ENCODE measurements around the gene HS3ST1. TPM values are rescaled to one million over a fixed set of nuclear protein-coding genes. Genes with fewer than 3 reads are reported as not detected.

Gene HS3ST1
- total RNA-seq, 1 experiment from 2014 or later = 134 TPM

DNA sequence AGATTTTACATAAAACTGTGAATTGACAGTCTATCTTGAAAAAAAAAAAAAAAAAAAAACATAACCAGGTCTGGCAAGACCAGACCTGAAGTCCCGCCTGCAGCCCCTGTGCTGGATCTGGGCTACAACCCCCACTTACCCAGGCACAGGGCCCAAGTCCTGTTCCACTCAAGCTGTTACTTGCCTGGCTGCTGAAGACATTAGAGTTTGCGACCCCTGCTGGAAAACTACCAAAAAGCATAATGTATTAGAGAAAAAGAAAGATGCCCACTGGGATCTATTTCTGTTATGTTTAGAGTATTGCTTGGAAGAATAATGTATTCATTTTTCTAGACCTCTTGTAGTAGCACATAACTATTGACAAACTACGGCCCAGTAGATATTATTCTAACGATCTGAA, 4.7 kb downstream of the HS3ST1 start:
- H2AFZ ChIP-seq (ENCODE audit: low read depth, low read length, poor library complexity, severe bottlenecking) = no peak overlapping the region
- ChIA-PET CTCF (interaction anchor here (0.6 to 1.2 kb wide), 4 partner anchors 9 to 805 kb away, joined by 3 read pairs; no protein-coding TSS in a partner anchor), RAD21 (ENCODE audit: low non-redundant PET in 1 of 2, low total read pairs in 2 of 2, uncharacterized antibody in 2 of 2, unreplicated experiment in 2 of 2) (interaction anchor here in 1 of 2 experiments (0.7 kb wide), 1 partner anchor 664 kb away, joined by 4 read pairs; no protein-coding TSS in a partner anchor), POLR2A (interaction anchor here (0.9 kb wide), 1 partner anchor 112 kb away, joined by 3 read pairs; no protein-coding TSS in a partner anchor)
- H3K4me1 ChIP-seq (ENCODE audit: control insufficient read depth in 1 of 2, insufficient read depth in 2 of 2, low read length in 2 of 2) = peaks cover 21 to 80% of the 10 kb centered on the region in 2 experiments
- no peak overlapping the region; the same call in 1 of the 2 replicates for H3K4me2 ChIP-seq (ENCODE audit: low read length)
- no TSS peak for BruUV-seq (replicated peaks)
- H3K9ac ChIP-seq (ENCODE audit: low read length) = no peak overlapping the region
- peaks cover 16% of the 10 kb centered on the region for H4K20me1 ChIP-seq (ENCODE audit: insufficient read depth)
- intact Hi-C loops (cut with micrococcal nuclease) = loop anchor here (10.0 kb wide), 2 partner anchors 531 to 1211 kb away; no protein-coding TSS in a partner anchor
- no peaks in the 10 kb centered on the region for H3K27me3 ChIP-seq (ENCODE audit: insufficient read depth, low read length)
- TF ChIP-seq YY1 (IDR thresholded peaks at IDR 0.05; ENCODE audit: extremely low read depth, insufficient replicate concordance, low read depth, low read length) = no peak
- TF ChIP-seq SRF (IDR thresholded peaks at IDR 0.05; ENCODE audit: low read depth) = no peak
- TF ChIP-seq TCF7L2 (IDR thresholded peaks at IDR 0.05; ENCODE audit: borderline replicate concordance, extremely low read depth, insufficient read depth, insufficient read length) = no peak
- TF ChIP-seq, protein P1, sequence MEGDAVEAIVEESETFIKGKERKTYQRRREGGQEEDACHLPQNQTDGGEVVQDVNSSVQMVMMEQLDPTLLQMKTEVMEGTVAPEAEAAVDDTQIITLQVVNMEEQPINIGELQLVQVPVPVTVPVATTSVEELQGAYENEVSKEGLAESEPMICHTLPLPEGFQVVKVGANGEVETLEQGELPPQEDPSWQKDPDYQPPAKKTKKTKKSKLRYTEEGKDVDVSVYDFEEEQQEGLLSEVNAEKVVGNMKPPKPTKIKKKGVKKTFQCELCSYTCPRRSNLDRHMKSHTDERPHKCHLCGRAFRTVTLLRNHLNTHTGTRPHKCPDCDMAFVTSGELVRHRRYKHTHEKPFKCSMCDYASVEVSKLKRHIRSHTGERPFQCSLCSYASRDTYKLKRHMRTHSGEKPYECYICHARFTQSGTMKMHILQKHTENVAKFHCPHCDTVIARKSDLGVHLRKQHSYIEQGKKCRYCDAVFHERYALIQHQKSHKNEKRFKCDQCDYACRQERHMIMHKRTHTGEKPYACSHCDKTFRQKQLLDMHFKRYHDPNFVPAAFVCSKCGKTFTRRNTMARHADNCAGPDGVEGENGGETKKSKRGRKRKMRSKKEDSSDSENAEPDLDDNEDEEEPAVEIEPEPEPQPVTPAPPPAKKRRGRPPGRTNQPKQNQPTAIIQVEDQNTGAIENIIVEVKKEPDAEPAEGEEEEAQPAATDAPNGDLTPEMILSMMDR (IDR thresholded peaks at IDR 0.05 in 2 of 3, conservative IDR thresholded peaks at IDR 0.05 in 1 of 3; ENCODE audit: borderline replicate concordance in 1 of 3, insufficient read depth in 1 of 3, low read depth in 2 of 3, low read length in 2 of 3) = peak in 2 of 3 experiments; percentile 19 to 46; a peak in 3 of 6 replicates
- TF ChIP-seq, protein P2, sequence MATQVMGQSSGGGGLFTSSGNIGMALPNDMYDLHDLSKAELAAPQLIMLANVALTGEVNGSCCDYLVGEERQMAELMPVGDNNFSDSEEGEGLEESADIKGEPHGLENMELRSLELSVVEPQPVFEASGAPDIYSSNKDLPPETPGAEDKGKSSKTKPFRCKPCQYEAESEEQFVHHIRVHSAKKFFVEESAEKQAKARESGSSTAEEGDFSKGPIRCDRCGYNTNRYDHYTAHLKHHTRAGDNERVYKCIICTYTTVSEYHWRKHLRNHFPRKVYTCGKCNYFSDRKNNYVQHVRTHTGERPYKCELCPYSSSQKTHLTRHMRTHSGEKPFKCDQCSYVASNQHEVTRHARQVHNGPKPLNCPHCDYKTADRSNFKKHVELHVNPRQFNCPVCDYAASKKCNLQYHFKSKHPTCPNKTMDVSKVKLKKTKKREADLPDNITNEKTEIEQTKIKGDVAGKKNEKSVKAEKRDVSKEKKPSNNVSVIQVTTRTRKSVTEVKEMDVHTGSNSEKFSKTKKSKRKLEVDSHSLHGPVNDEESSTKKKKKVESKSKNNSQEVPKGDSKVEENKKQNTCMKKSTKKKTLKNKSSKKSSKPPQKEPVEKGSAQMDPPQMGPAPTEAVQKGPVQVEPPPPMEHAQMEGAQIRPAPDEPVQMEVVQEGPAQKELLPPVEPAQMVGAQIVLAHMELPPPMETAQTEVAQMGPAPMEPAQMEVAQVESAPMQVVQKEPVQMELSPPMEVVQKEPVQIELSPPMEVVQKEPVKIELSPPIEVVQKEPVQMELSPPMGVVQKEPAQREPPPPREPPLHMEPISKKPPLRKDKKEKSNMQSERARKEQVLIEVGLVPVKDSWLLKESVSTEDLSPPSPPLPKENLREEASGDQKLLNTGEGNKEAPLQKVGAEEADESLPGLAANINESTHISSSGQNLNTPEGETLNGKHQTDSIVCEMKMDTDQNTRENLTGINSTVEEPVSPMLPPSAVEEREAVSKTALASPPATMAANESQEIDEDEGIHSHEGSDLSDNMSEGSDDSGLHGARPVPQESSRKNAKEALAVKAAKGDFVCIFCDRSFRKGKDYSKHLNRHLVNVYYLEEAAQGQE (IDR thresholded peaks at IDR 0.05; ENCODE audit: low read depth) = no peak
- no peaks in the 10 kb centered on the region for H3K9me3 ChIP-seq (ENCODE audit: control insufficient read depth in 1 of 2, insufficient read depth in 1 of 2, low read depth in 1 of 2, low read length in 2 of 2)
- no peak overlapping the region for H3K4me3 ChIP-seq (replicated peaks in 1 of 2; ENCODE audit: low read depth in 1 of 2, low read length in 2 of 2)
- H3K9me2 ChIP-seq (ENCODE audit: insufficient read depth) = no peaks in the 10 kb centered on the region
- DNase-seq (ENCODE audit: low read depth, low spot score) = no peak
- H3K27ac ChIP-seq (ENCODE audit: low read depth, low read length) = peak overlapping the region; percentile 29
- no peak for ATAC-seq
- H3K79me2 ChIP-seq (ENCODE audit: insufficient read depth, low read length) = peaks cover 99% of the 10 kb centered on the region
- H3K36me3 ChIP-seq (ENCODE audit: control insufficient read depth in 1 of 2, insufficient read depth in 2 of 2, low read length in 2 of 2) = peaks cover 10 to 77% of the 10 kb centered on the region in 2 experiments

Data from HCT116 (cell line).